Neural cell (in vitro differentiated cells): Measurements from ENCODE around the gene SPINK8. TPM values are rescaled to one million over a fixed set of nuclear protein-coding genes. Genes with fewer than 3 reads are reported as not detected.
A peak's percentile ranks its signal among the peaks of the same experiment; 100 is the strongest.
"Not testable (repeated sequence)": the region's sequence is repeated elsewhere in the genome, so short reads cannot be mapped to it uniquely, and the experiment has no call there.

Experiments used
- H2AFZ ChIP-seq: fragments of 200-600, 300-800 bp; sonication (generic), shearing (Covaris generic); 2 replicates; pipeline ENCODE4 v1.6.0; 2014; ENCODE audit warnings: low read depth, mild to moderate bottlenecking, antibody characterized with exemption, low read length, moderate library complexity
- H3F3A ChIP-seq: fragments of 200-600 bp; shearing (Covaris generic); 2 replicates; pipeline ENCODE4 v1.6.1; 2016; ENCODE audit warnings: mild to moderate bottlenecking, moderate library complexity, mixed read lengths, antibody characterized with exemption, low read length; ENCODE audit not compliant: insufficient read depth, poor library complexity, severe bottlenecking
- H3K27ac ChIP-seq: fragments of 200-600, 300-800 bp; sonication (generic), shearing (Covaris generic); 2 replicates; pipeline ENCODE4 v1.5.1; 2014; ENCODE audit warnings: mild to moderate bottlenecking, low read length, moderate library complexity
- H3K27me3 ChIP-seq: fragments of 300-800, 200-600 bp; sonication (generic), shearing (Covaris generic); 2 replicates; pipeline ENCODE4 v1.6.0; 2014; ENCODE audit warnings: mild to moderate bottlenecking, low read depth, low read length, moderate library complexity; ENCODE audit not compliant: insufficient read depth
- H3K36me3 ChIP-seq: fragments of 300-800, 200-600 bp; sonication (generic), shearing (Covaris generic); 2 replicates; pipeline ENCODE4 v1.5.1; 2014; ENCODE audit warnings: mild to moderate bottlenecking, antibody characterized with exemption, low read length, moderate library complexity; ENCODE audit not compliant: insufficient read depth
- H3K4me2 ChIP-seq: fragments of 300-800, 200-600 bp; sonication (generic), shearing (Covaris generic); 2 replicates; pipeline ENCODE4 v1.6.0; 2014; ENCODE audit warnings: mild to moderate bottlenecking, low read length
- H3K4me3 ChIP-seq: fragments of 300-800, 200-600 bp; sonication (generic), shearing (Covaris generic); 2 replicates; pipeline ENCODE4 v1.5.1; 2014; ENCODE audit warnings: mild to moderate bottlenecking, low read length, moderate library complexity
- H3K79me2 ChIP-seq: fragments of 200-600 bp; shearing (Covaris generic); replicated peaks from 2 replicates; pipeline ENCODE4 v1.6.0; 2014; ENCODE audit warnings: mild to moderate bottlenecking, low read length, moderate library complexity; ENCODE audit not compliant: insufficient read depth
- H3K9ac ChIP-seq: fragments of 300-800, 200-600 bp; sonication (generic), shearing (Covaris generic); 2 replicates; pipeline ENCODE4 v1.6.1; 2016; ENCODE audit warnings: mild to moderate bottlenecking, low read length, mixed read lengths
- H3K9me2 ChIP-seq: fragments of 200-600 bp; shearing (Covaris generic); 2 replicates; pipeline ENCODE4 v1.6.1; 2016; ENCODE audit warnings: mild to moderate bottlenecking, low read length, mixed read lengths; ENCODE audit not compliant: insufficient read depth
- H3K9me3 ChIP-seq: fragments of 200-600, 300-800 bp; sonication (generic), shearing (Covaris generic); 2 replicates; pipeline ENCODE4 v1.6.1; 2016; ENCODE audit warnings: mild to moderate bottlenecking, mixed run types, low read length, moderate library complexity, mixed read lengths
- H4K20me1 ChIP-seq: fragments of 200-600 bp; shearing (Covaris generic); 2 replicates; pipeline ENCODE4 v1.6.1; 2016; ENCODE audit warnings: mild to moderate bottlenecking, mixed run types; ENCODE audit not compliant: insufficient read depth
- CTCF ChIP-seq: fragments of 450-650 bp; IDR thresholded peaks from 2 replicates; pipeline ENCODE4 v1.5.1; 2014; ENCODE audit warnings: antibody characterized with exemption, mild to moderate bottlenecking, moderate library complexity; ENCODE audit not compliant: poor library complexity, severe bottlenecking
- EP300 ChIP-seq: fragments of 450-650 bp; conservative IDR thresholded peaks from 2 replicates; pipeline ENCODE4 v1.6.1; 2014; ENCODE audit warnings: antibody characterized with exemption, mild to moderate bottlenecking, moderate library complexity; ENCODE audit not compliant: poor library complexity, severe bottlenecking
- EZH2 ChIP-seq: fragments of 200-600, 300-800 bp; shearing (Covaris generic), sonication (generic); IDR thresholded peaks from 2 replicates; pipeline ENCODE4 v1.6.1; 2014; ENCODE audit warnings: antibody characterized with exemption, low read length, borderline replicate concordance, mild to moderate bottlenecking; ENCODE audit not compliant: insufficient read depth, poor library complexity, severe bottlenecking
- MXI1 ChIP-seq: fragments of 450-650 bp; conservative IDR thresholded peaks from 2 replicates; pipeline ENCODE4 v1.6.1; 2014; ENCODE audit warnings: antibody characterized with exemption, mild to moderate bottlenecking; ENCODE audit not compliant: poor library complexity, severe bottlenecking
- POLR2AphosphoS5 ChIP-seq: IDR thresholded peaks from 2 replicates; pipeline ENCODE4 v1.6.1; 2012
- RAD21 ChIP-seq: fragments of 450-650 bp; conservative IDR thresholded peaks from 2 replicates; pipeline ENCODE4 v1.6.1; 2014; ENCODE audit warnings: antibody characterized with exemption, mild to moderate bottlenecking, moderate library complexity
- REST ChIP-seq: IDR thresholded peaks from 2 replicates; pipeline ENCODE4 v1.6.1; 2012; ENCODE audit warnings: borderline replicate concordance
- SMC3 ChIP-seq: fragments of 450-650 bp; conservative IDR thresholded peaks from 2 replicates; pipeline ENCODE4 v1.6.1; 2014; ENCODE audit warnings: antibody characterized with exemption, mild to moderate bottlenecking, moderate library complexity; ENCODE audit not compliant: poor library complexity
- TAF1 ChIP-seq: IDR thresholded peaks from 2 replicates; pipeline ENCODE4 v1.6.1; 2012; ENCODE audit warnings: low read depth
- polyA plus RNA-seq: library from polyadenylated mRNA; depleted of rRNA; stranded (reverse); fragments of >200 nt; gene quantifications from 2 replicates; pipeline ENCODE4 v1.2.3, GENCODE V29; 2014

The SPINK8 gene
- polyA plus RNA-seq, 1 donor from 2014 or later = not detected

- no peak overlapping the region for H3K27ac ChIP-seq
- no peak for TF ChIP-seq REST
- no peak for TF ChIP-seq TAF1
- peak; percentile 94 for TF ChIP-seq CTCF
- no peak for TF ChIP-seq EP300
- no peak for TF ChIP-seq POLR2AphosphoS5
- peak; percentile 91 for TF ChIP-seq SMC3
- TF ChIP-seq MXI1 = no peak
- peak; percentile 94 for TF ChIP-seq RAD21
- TF ChIP-seq EZH2 = no peak
- no peak overlapping the region for H3K4me2 ChIP-seq
- H4K20me1 ChIP-seq = no peaks in the 10 kb centered on the region
- no peaks in the 10 kb centered on the region for H3K27me3 ChIP-seq
- no peaks in the 10 kb centered on the region for H3K9me3 ChIP-seq
- no peaks in the 10 kb centered on the region for H3K9me2 ChIP-seq
- no peak overlapping the region for H2AFZ ChIP-seq
- H3K36me3 ChIP-seq = no peaks in the 10 kb centered on the region
- H3F3A ChIP-seq = no peaks in the 10 kb centered on the region
- no peaks in the 10 kb centered on the region for H3K79me2 ChIP-seq
- no peak overlapping the region for H3K9ac ChIP-seq
- no peak overlapping the region for H3K4me3 ChIP-seq
These were observed 59.8 kb downstream of the SPINK8 start for GRCh38 chr3:48273594-48274211.

GRCh38 chr3:48271763-48272498 lies 61.5 kb downstream of the SPINK8 start:
- Histone ChIP-seq H3K4me3 (no peak overlapping the region), H3K4me2 (no peak overlapping the region), H2AFZ (no peak overlapping the region), H3K27ac (no peak overlapping the region), H3K36me3 (no peaks in the 10 kb centered on the region), H3K9me3 (no peaks in the 10 kb centered on the region), H3K27me3 (no peaks in the 10 kb centered on the region), H4K20me1 (no peaks in the 10 kb centered on the region), H3K9ac (no peak overlapping the region), H3K79me2 (no peaks in the 10 kb centered on the region), H3F3A (no peaks in the 10 kb centered on the region), H3K9me2 (no peaks in the 10 kb centered on the region)
- TF ChIP-seq SMC3 (no peak), REST (no peak), EP300 (no peak), EZH2 (no peak), RAD21 (no peak), POLR2AphosphoS5 (no peak), MXI1 (no peak), TAF1 (no peak), CTCF (no peak)

GRCh38 chr3:48271223-48271622 lies 62.2 kb downstream of the SPINK8 start:
- H3K9me3 ChIP-seq, H3K4me3 ChIP-seq, H3K79me2 ChIP-seq, H3K9me2 ChIP-seq, H3F3A ChIP-seq, H3K4me2 ChIP-seq, H4K20me1 ChIP-seq, H2AFZ ChIP-seq, H3K27me3 ChIP-seq, H3K27ac ChIP-seq, H3K9ac ChIP-seq, H3K36me3 ChIP-seq: not testable (repeated sequence)
